ENCODE data around the gene GALC.
A peak's percentile ranks its signal among the peaks of the same experiment; 100 is the strongest.
"Not testable (repeated sequence)": the region's sequence is repeated elsewhere in the genome, so short reads cannot be mapped to it uniquely, and the experiment has no call there.

GALC gene

DNA sequence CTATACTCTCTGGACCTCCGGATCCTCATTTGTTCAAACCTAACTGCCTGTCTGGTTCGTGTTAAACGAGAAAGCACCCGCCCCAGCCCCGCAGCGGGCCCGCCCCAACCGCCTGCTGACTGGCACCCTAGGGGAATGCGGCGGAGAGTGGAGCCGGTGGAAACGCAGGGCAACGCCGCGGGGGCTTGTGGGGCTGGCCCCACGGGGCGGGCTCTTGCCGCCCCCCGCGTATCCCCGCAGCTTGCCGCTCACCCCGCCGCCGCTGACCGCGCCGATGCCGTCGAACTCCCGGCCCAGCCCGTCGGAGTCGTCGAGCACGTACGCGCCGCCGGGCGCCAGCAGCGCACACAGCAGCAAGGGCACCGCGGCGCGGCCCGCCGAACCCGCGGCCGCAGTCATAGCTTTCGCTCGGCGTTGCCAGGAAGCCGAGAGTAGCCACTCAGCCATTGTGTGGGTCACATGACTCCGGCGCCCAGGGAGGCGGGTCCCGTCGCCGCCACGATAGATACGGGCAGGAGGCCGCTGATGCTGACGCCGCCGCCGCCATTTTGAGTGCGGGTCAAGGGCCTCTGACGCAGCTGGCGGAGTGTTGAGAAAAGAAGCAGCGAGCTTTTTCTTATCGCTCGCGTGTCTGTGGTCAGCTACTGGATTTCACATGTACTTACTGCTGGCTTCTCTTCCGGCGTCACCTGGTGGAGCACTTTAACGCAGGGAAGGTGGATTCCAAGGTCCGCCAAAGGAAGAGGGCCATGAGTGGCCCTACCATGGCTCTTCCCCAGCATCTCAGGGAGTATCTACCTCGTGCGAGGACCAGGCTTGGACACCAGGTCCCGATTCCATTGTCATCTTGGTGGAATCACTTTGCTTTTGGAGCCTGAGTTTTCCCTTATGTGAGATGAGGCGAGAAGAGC, at the start of gene GALC:
Gene GALC, minus strand, starts transcription at position 465 of the 911 bp plus-strand sequence. Its CDS starts 18 bp downstream, at position 447.
- peak; percentile 89 to 91 for DNase-seq (ENCODE audit: low read depth in 2 of 2)

GRCh38 chr14:88040146-88040545, 47.2 kb upstream of the GALC start:
- no peak for DNase-seq (ENCODE audit: low read depth in 2 of 2)

DNA sequence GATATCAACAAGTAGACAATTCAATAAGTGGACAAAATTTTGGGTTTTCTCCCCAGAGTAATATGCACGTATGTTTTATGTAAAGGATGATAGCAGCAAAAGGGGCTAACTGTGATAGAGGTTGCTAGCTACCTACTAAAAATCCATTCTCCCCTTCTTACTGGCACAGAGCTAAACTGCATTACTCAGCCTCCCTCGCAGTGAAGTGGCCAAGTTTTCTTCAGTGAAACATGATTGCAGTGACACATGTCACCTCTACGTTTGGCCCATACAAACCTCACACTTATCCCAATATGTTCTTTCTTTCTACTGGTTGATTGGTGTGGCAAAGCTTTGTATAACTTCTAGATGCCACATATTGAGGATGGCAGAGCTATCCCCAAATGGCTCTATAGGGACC, 46.2 kb upstream of the GALC start:
- DNase-seq (ENCODE audit: low read depth in 2 of 2), result no peak

- DNase-seq (ENCODE audit: low read depth in 2 of 2), result no peak
These were observed 44.3 kb upstream of the GALC start for GRCh38 chr14:88037325-88037724.

DNA sequence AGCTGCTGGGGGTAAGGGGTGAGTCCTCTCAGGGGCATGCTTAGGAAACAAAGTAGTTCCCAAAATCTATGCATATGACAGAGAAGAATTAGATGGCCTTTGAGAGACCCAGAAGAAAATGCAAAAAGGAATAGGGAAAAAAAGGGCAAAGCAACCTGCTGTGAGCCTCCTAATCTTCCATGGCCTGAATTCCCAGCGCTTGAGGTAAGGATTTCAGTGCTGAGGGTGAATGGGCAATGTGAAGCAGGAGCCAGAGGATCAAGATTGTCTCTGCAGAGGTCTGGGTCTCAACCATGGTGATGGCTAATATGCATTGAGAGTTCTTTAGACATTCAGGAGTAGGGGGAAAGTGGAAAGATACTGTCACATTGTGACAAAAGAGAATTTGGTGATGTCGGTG, 43.4 kb upstream of the GALC start:
- no peak for DNase-seq (ENCODE audit: low read depth in 2 of 2)

DNA sequence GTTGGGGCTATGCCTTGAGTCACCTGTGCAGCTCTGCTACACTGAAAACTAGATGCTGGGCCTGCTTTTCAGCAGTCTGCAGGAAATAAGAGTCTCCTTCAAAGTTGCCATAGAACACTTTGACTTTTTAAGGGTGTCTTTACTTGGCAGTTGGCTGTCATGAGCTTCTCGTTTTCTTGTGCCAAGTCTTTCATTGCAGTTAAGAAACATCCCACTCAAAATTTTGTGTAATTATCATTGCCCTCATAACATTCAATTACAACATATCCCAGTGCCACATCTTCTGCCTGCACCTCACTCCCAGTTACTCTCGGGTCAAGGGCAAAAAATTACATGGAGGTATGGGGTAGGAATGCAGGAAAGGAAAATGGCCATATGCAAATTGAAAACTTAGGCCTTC, 41.1 kb upstream of the GALC start:
- DNase-seq (ENCODE audit: low read depth in 2 of 2), result no peak

- no peak for DNase-seq (ENCODE audit: low read depth in 2 of 2)
These were observed 39.4 kb upstream of the GALC start for GRCh38 chr14:88032373-88032772.

GRCh38 chr14:88030892-88031291, 37.9 kb upstream of the GALC start:
- no peak for DNase-seq (ENCODE audit: low read depth in 2 of 2)

DNA sequence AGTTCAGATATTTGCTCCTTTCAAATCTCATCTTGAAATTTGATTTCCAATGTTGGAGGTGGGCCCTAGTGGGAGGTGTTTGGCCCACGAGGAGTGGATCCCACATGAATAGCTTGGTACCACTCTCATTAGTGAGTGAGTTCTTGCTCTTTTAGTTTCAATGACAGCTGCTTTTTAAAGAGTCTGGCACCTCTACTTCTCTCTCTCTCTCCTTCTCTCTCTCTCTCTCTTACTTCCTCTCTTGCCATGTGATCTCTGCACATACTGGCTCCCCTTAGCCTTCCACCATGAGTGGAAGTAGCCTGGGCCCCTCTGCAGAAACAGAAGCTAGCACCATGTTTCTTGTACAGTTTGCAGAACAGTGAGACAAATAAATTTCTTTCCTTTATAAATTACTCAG, 37.1 kb upstream of the GALC start:
- DNase-seq (ENCODE audit: low read depth in 2 of 2), result no peak

GRCh38 chr14:88029500-88029899, 36.5 kb upstream of the GALC start:
- DNase-seq (ENCODE audit: low read depth in 2 of 2), result no peak

DNA sequence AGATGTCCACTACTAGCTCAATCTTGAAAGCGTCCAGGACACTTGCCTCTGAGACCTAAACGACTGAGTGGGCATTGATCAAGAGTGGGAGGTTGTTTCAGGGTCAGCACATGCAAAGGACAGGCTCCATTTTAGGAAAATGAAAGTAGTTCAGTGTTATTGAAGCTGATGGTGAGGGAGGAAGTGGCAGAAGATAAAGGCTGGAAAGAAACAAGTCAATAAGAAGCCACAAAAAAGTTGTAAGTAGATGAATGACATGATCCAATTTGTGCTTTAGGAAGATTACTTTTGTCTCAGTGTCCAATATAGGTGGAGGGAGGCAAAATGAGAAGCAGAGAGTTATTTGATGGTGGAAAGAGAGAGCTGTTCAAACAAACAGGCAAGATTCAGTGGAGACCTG, 33.9 kb upstream of the GALC start:
- no peak for DNase-seq (ENCODE audit: low read depth in 2 of 2)

DNA sequence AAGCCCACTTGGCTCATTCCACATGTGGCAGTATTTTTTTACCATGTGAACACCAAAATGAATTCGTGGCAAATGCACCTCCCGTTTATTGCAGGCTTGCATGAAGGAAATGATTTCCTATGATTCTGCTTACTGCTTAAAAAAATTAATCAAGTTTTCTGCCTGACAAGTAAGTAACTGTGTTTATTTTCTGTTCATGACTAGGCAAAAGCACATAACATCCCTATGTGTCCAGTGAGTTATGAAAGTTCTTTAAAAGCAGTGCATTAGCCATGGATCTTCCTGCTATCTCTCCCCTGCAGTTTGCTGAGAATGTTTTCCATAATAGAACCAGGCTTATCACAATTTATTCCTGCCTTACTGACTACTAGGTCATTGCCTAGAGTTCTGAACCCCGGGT, 32.3 kb upstream of the GALC start:
- no peak for DNase-seq (ENCODE audit: low read depth in 2 of 2)

- not testable (repeated sequence) for DNase-seq (ENCODE audit: low read depth in 2 of 2)
These were observed 31.5 kb upstream of the GALC start for GRCh38 chr14:88024252-88025086.

- DNase-seq (ENCODE audit: low read depth in 2 of 2), result no peak
These were observed 30.7 kb upstream of the GALC start for GRCh38 chr14:88023658-88024187.

DNA sequence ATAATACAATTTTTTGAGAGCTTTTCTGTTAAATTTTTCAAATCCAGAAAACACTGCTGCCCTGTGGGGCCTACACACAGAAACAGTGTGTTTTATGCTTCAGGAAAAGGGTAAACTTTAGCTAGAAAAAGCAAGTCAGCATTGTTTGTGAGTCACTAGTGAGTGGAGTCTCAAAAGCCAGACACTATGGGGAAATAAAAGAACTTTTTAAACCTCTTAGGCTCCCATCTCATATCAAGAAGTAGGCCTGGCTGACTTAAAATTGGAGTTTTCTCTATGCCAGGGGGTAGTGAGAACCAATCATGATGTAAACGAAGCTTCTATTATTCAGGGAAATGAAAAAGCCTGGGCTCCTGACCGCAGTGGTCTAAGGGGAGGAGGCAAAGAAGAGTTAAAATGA, 24.6 kb upstream of the GALC start:
- DNase-seq (ENCODE audit: low read depth in 2 of 2), result no peak

DNA sequence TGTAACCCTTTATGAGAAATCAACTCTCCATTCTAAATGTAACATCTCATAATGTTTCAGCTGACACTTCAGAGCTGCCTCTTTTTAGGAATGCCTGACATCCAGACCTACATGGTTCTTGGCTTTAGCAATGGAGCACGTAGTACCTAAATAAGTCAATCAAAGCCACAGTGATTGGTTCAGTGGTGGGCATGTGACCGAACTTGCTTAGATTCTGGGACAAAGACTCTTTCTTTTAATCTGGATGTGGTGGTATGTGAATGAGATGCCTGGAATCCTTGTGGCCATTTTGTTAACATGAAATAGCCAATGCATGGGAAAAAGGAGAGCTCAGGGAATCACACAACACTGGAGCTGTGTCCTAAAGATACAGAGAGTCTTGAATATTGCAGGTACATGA, 23.8 kb upstream of the GALC start:
- DNase-seq (ENCODE audit: low read depth in 2 of 2), result no peak

DNA sequence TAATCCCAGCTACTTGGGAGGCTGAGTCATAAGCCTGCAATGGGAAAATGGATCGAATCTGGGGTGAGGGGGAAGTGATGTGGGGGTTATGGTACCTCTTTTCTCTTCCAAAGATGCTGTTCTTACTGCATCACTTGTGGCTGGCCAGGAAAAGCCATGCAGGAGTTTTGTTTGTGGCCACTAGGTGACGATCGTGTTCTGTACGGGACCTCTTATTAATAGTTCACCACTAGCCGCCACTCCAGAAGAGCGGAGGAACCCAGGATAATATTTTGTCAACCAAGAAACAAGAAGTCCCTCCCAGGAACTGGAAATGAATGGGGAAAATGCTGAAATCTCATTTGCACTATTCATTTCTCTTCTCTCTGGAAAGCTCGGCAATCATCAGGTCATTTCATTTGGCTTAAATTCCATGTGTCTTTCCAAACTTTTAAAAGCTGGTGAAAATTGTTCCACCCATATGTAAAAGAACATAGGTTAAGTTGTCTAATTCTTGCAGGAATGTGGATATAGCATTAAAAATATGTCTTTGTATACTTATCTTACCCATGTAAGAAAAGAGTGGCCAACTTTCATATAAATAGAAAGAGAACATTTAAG, 20.9 kb upstream of the GALC start:
- no peak for DNase-seq (ENCODE audit: low read depth in 2 of 2)

GRCh38 chr14:88012495-88012894, 19.5 kb upstream of the GALC start:
- DNase-seq (ENCODE audit: low read depth in 2 of 2), result no peak

DNA sequence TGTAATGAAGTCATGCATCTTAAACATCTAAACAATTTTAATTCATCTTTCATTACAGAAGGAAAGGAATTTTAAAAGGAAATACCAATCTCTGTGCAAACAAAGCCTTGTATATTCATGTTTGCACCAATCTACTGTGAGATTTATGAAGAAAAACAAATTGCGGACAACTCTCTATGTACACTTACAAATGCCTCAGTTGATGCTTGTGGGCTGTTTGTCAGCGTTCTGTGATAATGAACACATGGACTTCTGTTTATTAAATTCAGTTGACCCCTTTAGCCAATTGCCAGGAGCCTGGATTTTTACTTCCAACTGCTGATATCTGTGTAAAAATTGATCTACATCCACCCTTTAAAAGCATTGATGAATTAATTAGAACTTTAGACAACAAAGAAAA, 17.3 kb upstream of the GALC start:
- no peak for DNase-seq (ENCODE audit: low read depth in 2 of 2)

DNA sequence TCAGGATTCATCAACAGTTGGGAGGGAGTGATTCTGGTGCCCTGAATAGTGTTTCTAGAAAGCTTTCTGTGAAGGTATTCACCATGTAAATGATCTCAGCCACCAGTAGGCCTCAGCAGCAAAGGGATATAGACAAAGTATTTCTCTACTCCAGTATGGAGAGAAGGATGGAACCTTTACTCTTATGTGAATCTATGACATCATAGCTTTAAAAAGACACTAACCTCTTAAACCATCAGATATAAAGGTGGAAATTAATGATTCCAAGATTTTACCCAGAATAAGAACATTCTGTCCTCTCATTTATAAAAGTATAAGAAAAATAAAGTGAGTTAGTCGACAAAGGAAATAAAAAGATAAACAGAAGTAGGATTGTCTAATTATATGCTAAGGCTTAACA, 16.5 kb upstream of the GALC start:
- DNase-seq (ENCODE audit: low read depth in 2 of 2), result no peak

- no peak for DNase-seq (ENCODE audit: low read depth in 2 of 2)
These were observed 15.2 kb upstream of the GALC start for GRCh38 chr14:88008039-88008742.

- DNase-seq (ENCODE audit: low read depth in 2 of 2), result no peak
These were observed 14.6 kb upstream of the GALC start for GRCh38 chr14:88007608-88008007.

Data from stimulated activated CD4-positive, alpha-beta T cell treated with anti-CD3 and anti-CD28 coated beads, Interleukin-1b, Interleukin-23, amount 100 ng/mL, for 4 hours (primary cell).